Smooth muscle cell (in vitro differentiated cells): Measurements from ENCODE around the gene BCL7C. TPM values are rescaled to one million over a fixed set of nuclear protein-coding genes. Genes with fewer than 3 reads are reported as not detected.

Experiments used
- DNase-seq: peaks from one replicate; lab custom pipeline; 2025; ENCODE audit not compliant: unreplicated experiment; lab: John Stamatoyannopoulos, UW
- H2AFZ ChIP-seq: fragments of 200-600 bp; sonication (generic); 2 replicates; pipeline ENCODE4 v1.6.0; 2016; ENCODE audit warnings: antibody characterized with exemption, low read depth, mild to moderate bottlenecking
- H3F3A ChIP-seq: fragments of 200-600 bp; sonication (generic); 2 replicates; pipeline ENCODE4 v1.6.0; 2017; ENCODE audit warnings: antibody characterized with exemption, low read depth
- H3K27ac ChIP-seq: fragments of 200-600 bp; sonication (generic); 2 replicates; pipeline ENCODE4 v1.5.1; 2016; ENCODE audit warnings: low read depth, mild to moderate bottlenecking
- H3K27me3 ChIP-seq: fragments of 200-600 bp; sonication (generic); 2 replicates; pipeline ENCODE4 v1.6.1; 2016; ENCODE audit warnings: low read depth, mild to moderate bottlenecking
- H3K36me3 ChIP-seq: fragments of 200-600 bp; sonication (generic); 2 replicates; pipeline ENCODE4 v1.5.1; 2016; ENCODE audit warnings: low read depth
- H3K4me1 ChIP-seq: fragments of 200-600 bp; sonication (generic); 2 replicates; pipeline ENCODE4 v1.5.1; 2016; ENCODE audit warnings: low read depth
- H3K4me2 ChIP-seq: fragments of 200-600 bp; sonication (generic); 2 replicates; pipeline ENCODE4 v1.6.0; 2016; ENCODE audit warnings: mild to moderate bottlenecking
- H3K4me3 ChIP-seq: fragments of 200-600 bp; sonication (generic); 2 replicates; pipeline ENCODE4 v1.5.1; 2016; ENCODE audit warnings: mild to moderate bottlenecking
- H3K79me2 ChIP-seq: fragments of 200-600 bp; sonication (generic); 2 replicates; pipeline ENCODE4 v1.6.0; 2016; ENCODE audit warnings: low read depth, mild to moderate bottlenecking
- H3K9ac ChIP-seq: fragments of 200-600 bp; sonication (generic); 2 replicates; pipeline ENCODE4 v1.6.0; 2016; ENCODE audit warnings: low read depth
- H3K9me3 ChIP-seq: fragments of 200-600 bp; sonication (generic); replicated peaks from 2 replicates; pipeline ENCODE4 v1.5.1; 2016; ENCODE audit warnings: low read depth
- H4K20me1 ChIP-seq: fragments of 200-600 bp; sonication (generic); 2 replicates; pipeline ENCODE4 v1.6.0; 2016; ENCODE audit warnings: low read depth
- CTCF ChIP-seq: fragments of 200-600 bp; sonication (generic); IDR thresholded peaks from 2 replicates; pipeline ENCODE4 v1.5.1; 2017; ENCODE audit warnings: borderline replicate concordance, mild to moderate bottlenecking, antibody characterized with exemption; ENCODE audit not compliant: insufficient read depth, poor library complexity, severe bottlenecking
- WGBS: methylation state at CpG from one replicate; pipeline ENCODE4 v1.1.7; 2016; ENCODE audit warnings: low lambda C conversion rate; 5-methylcytosine and 5-hydroxymethylcytosine counted together
- polyA plus RNA-seq: library from polyadenylated mRNA; unstranded; fragments of >200 nt; fragmentation: Nextera tagmentation; extraction: Ambion mirVana; gene quantifications from 2 replicates; pipeline ENCODE4 v1.2.1, GENCODE V29; 2016
- total RNA-seq: library from RNA; depleted of rRNA; stranded (reverse); fragments of >200 nt; gene quantifications from 2 replicates; pipeline ENCODE4 v1.2.3, GENCODE V29; 2014

The BCL7C gene
- total and polyA plus RNA-seq, 2 experiments from 2014 or later = 34.2 to 76.1 TPM

GRCh38 chr16:30904114-30904780, 10.4 kb upstream of the BCL7C start:
- H3K36me3 ChIP-seq = no peaks in the 10 kb centered on the region
- no peaks in the 10 kb centered on the region for H3K4me1 ChIP-seq
- H4K20me1 ChIP-seq = no peaks in the 10 kb centered on the region
- TF ChIP-seq CTCF = no peak
- no peak overlapping the region for H3K4me2 ChIP-seq
- no peaks in the 10 kb centered on the region for H3K9me3 ChIP-seq
- no peaks in the 10 kb centered on the region for H3K79me2 ChIP-seq
- H3K27me3 ChIP-seq = no peaks in the 10 kb centered on the region
- DNase-seq = no peak
- no peaks in the 10 kb centered on the region for H3F3A ChIP-seq
- no peak overlapping the region for H3K4me3 ChIP-seq
- no peak overlapping the region for H2AFZ ChIP-seq
- H3K27ac ChIP-seq = no peak overlapping the region
- WGBS = 96% methylated on average over 19 of the region's 19 CpGs
- H3K9ac ChIP-seq = no peak overlapping the region

- H3K4me2 ChIP-seq = no peak overlapping the region
- 93% methylated on average over 4 of the region's 4 CpGs for WGBS
- no peak overlapping the region for H3K9ac ChIP-seq
- no peak for TF ChIP-seq CTCF
- no peaks in the 10 kb centered on the region for H3K27me3 ChIP-seq
- DNase-seq = no peak
- no peak overlapping the region for H2AFZ ChIP-seq
- H3K4me3 ChIP-seq = no peak overlapping the region
- no peaks in the 10 kb centered on the region for H3F3A ChIP-seq
- no peaks in the 10 kb centered on the region for H3K4me1 ChIP-seq
- no peaks in the 10 kb centered on the region for H4K20me1 ChIP-seq
- H3K27ac ChIP-seq = no peak overlapping the region
- H3K79me2 ChIP-seq = no peaks in the 10 kb centered on the region
- no peaks in the 10 kb centered on the region for H3K9me3 ChIP-seq
- H3K36me3 ChIP-seq = no peaks in the 10 kb centered on the region
These were observed 9.7 kb upstream of the BCL7C start for GRCh38 chr16:30903596-30903995.

GRCh38 chr16:30903002-30903401, 9.1 kb upstream of the BCL7C start:
- Histone ChIP-seq H3K79me2 (no peaks in the 10 kb centered on the region), H3K36me3 (no peaks in the 10 kb centered on the region), H3K27ac (no peak overlapping the region), H3K27me3 (no peaks in the 10 kb centered on the region), H4K20me1 (no peaks in the 10 kb centered on the region), H2AFZ (peak overlapping the region; percentile 97), H3K4me2 (peak overlapping the region; percentile 88), H3F3A (no peaks in the 10 kb centered on the region), H3K9ac (no peak overlapping the region), H3K4me1 (no peaks in the 10 kb centered on the region), H3K9me3 (no peaks in the 10 kb centered on the region), H3K4me3 (no peak overlapping the region)
- TF ChIP-seq CTCF = no peak
- 95% methylated on average over 4 of the region's 4 CpGs for WGBS
- DNase-seq = no peak
